GM18526 (cell line): ENCODE measurements around the gene CHM.

ENCODE experiments used
- POLR2A ChIP-seq: IDR thresholded peaks from 3 replicates; pipeline ENCODE4 v1.6.1; 2011; ENCODE audit not compliant: insufficient read length; ENCODE audit errors: extremely low read depth

CHM gene

GRCh38 chrX:86012188-86012587 lies 35.2 kb downstream of the CHM start:
- no peak for TF ChIP-seq POLR2A

- no peak for TF ChIP-seq POLR2A
These were observed 45.1 kb downstream of the CHM start for GRCh38 chrX:86002076-86002896.

- no peak for TF ChIP-seq POLR2A
These were observed 48.4 kb downstream of the CHM start for GRCh38 chrX:85998954-85999353.

GRCh38 chrX:85996555-85996954 lies 50.8 kb downstream of the CHM start:
- no peak for TF ChIP-seq POLR2A

- TF ChIP-seq POLR2A = no peak
These were observed 51.7 kb downstream of the CHM start for GRCh38 chrX:85995641-85996040.

- no peak for TF ChIP-seq POLR2A
These were observed 52.6 kb downstream of the CHM start for GRCh38 chrX:85994797-85995196.

GRCh38 chrX:85994228-85994627 lies 53.1 kb downstream of the CHM start:
- no peak for TF ChIP-seq POLR2A

- TF ChIP-seq POLR2A = no peak
These were observed 53.7 kb downstream of the CHM start for GRCh38 chrX:85993539-85994197.

GRCh38 chrX:85992811-85993229 lies 54.5 kb downstream of the CHM start:
- TF ChIP-seq POLR2A = no peak

- no peak for TF ChIP-seq POLR2A
These were observed 59.0 kb downstream of the CHM start for GRCh38 chrX:85988353-85988752.

- TF ChIP-seq POLR2A = no peak
These were observed 67.1 kb downstream of the CHM start for GRCh38 chrX:85980286-85980685.

GRCh38 chrX:85977218-85977617 lies 70.1 kb downstream of the CHM start:
- no peak for TF ChIP-seq POLR2A

- TF ChIP-seq POLR2A = no peak
These were observed 82.6 kb downstream of the CHM start for GRCh38 chrX:85964744-85965143.

GRCh38 chrX:85963736-85964135 lies 83.6 kb downstream of the CHM start:
- TF ChIP-seq POLR2A = no peak

GRCh38 chrX:85955510-85955909 lies 91.8 kb downstream of the CHM start:
- TF ChIP-seq POLR2A = no peak

GRCh38 chrX:85941275-85941674 lies 106.1 kb downstream of the CHM start:
- no peak for TF ChIP-seq POLR2A

- TF ChIP-seq POLR2A = no peak
These were observed 117.3 kb downstream of the CHM start for GRCh38 chrX:85930099-85930498.

GRCh38 chrX:85928606-85929005 lies 118.8 kb downstream of the CHM start:
- TF ChIP-seq POLR2A = no peak
